ENCODE measurements around the gene PRKCB.

GRCh38 chr16:24116046-24116776 is 280.4 kb downstream of the PRKCB start:
- TF ChIP-seq CTCF (IDR thresholded peaks at IDR 0.05 in 4 of 5, conservative IDR thresholded peaks at IDR 0.05 in 1 of 5) (no peak), POLR2A (IDR thresholded peaks at IDR 0.05) (no peak)

Data from gastrocnemius medialis (tissue), 4 donors.